HCT116 (cell line): ENCODE results near the gene FAM83F. TPM values are rescaled to one million over a fixed set of nuclear protein-coding genes. Genes with fewer than 3 reads are reported as not detected.

ENCODE experiments used
- ATAC-seq: fragments of 200-7000 bp; cut with Tn5 transposase; 2 replicates; pipeline ENCODE4 v1.9.1; 2020; ENCODE audit warnings: mild to moderate bottlenecking, moderate library complexity
- BruUV-seq: library from RNA; stranded (reverse); fragments of 400-500 nt; replicated peaks from 2 replicates; lab custom pipeline; 2021; lab: Mats Ljungman, UMichigan
- CTCF ChIA-PET: fragments of 300-600 bp; sonication (Branson Sonifier 250); formaldehyde crosslinking; loops from one replicate; lab custom pipeline; 2021; ENCODE audit warnings: antibody characterized with exemption; lab: Charles Lee
- POLR2A ChIA-PET: fragments of 300-600, 350-600 bp; sonication (Branson Sonifier 250); formaldehyde crosslinking; loops from one replicate; lab custom pipeline; 2021; ENCODE audit warnings: antibody characterized with exemption; lab: Charles Lee
- RAD21 ChIA-PET, 2 experiments: fragments of 300-600 bp; sonication (Branson Sonifier 250); formaldehyde crosslinking; loops; one replicate each; lab custom pipeline; 2023; ENCODE audit warnings: low total read pairs in 2 of 2; ENCODE audit not compliant: uncharacterized antibody in 2 of 2, unreplicated experiment in 2 of 2, low non-redundant PET in 1 of 2; lab: Charles Lee
- DNase-seq: peaks from one replicate; pipeline ENCODE4 v3.0.0-alpha.2; 2010; ENCODE audit warnings: low read depth, low spot score
- H2AFZ ChIP-seq: fragments of 200-600 bp; shearing (Covaris generic), sonication (generic); 2 replicates; pipeline ENCODE4 v1.6.1; 2017; ENCODE audit warnings: low read depth, mixed run types, mixed read lengths, antibody characterized with exemption, low read length; ENCODE audit not compliant: poor library complexity, severe bottlenecking
- H3K27ac ChIP-seq: 2 replicates; pipeline ENCODE4 v1.5.1; 2012; ENCODE audit warnings: low read depth, low read length
- H3K27me3 ChIP-seq: fragments of 200-600 bp; sonication (generic); 2 replicates; pipeline ENCODE4 v1.6.1; 2016; ENCODE audit warnings: mixed run types, low read length, mixed read lengths; ENCODE audit not compliant: insufficient read depth
- H3K36me3 ChIP-seq, 2 experiments: fragments of 200-500 bp in 1 of 2; fragments of 200-600 bp in 1 of 2; sonication (Bioruptor generic) in 1 of 2; sonication (generic) in 1 of 2; 2 replicates each; pipeline versions ENCODE4 v1.5.1 to v1.6.1; 2014 to 2016; ENCODE audit warnings: low read length in 2 of 2, inconsistent platforms in 1 of 2, mixed read lengths in 1 of 2, mixed run types in 1 of 2; ENCODE audit not compliant: insufficient read depth in 2 of 2, control insufficient read depth in 1 of 2
- H3K4me1 ChIP-seq, 2 experiments: fragments of 200-600 bp in 1 of 2; sonication (generic) in 1 of 2; 2 replicates each; pipeline versions ENCODE4 v1.5.1 to v1.6.1; 2012 to 2017; ENCODE audit warnings: low read length in 2 of 2, inconsistent platforms in 1 of 2, mild to moderate bottlenecking in 1 of 2, mixed read lengths in 1 of 2, mixed run types in 1 of 2, moderate library complexity in 1 of 2; ENCODE audit not compliant: insufficient read depth in 2 of 2, control insufficient read depth in 1 of 2
- H3K4me2 ChIP-seq: fragments of 200-600 bp; sonication (generic); 2 replicates; pipeline ENCODE4 v1.6.1; 2017; ENCODE audit warnings: mixed run types, low read length, mixed read lengths
- H3K4me3 ChIP-seq, 2 experiments: fragments of 200-600 bp in 1 of 2; sonication (generic) in 1 of 2; replicated peaks in 1 of 2; 2 replicates each; pipeline ENCODE4 v1.5.1; 2011 to 2016; ENCODE audit warnings: low read length in 2 of 2, control low read depth in 1 of 2, low read depth in 1 of 2, mild to moderate bottlenecking in 1 of 2, mixed read lengths in 1 of 2, mixed run types in 1 of 2
- H3K79me2 ChIP-seq: fragments of 200-600 bp; sonication (generic); 2 replicates; pipeline ENCODE4 v1.6.1; 2017; ENCODE audit warnings: mild to moderate bottlenecking, mixed run types, low read length, moderate library complexity, mixed read lengths; ENCODE audit not compliant: insufficient read depth
- H3K9ac ChIP-seq: fragments of 200-600 bp; sonication (generic); 2 replicates; pipeline ENCODE4 v1.6.1; 2016; ENCODE audit warnings: low read length, mixed read lengths
- H3K9me2 ChIP-seq: fragments of 200-600 bp; sonication (generic), shearing (Covaris generic); 2 replicates; pipeline ENCODE4 v1.6.1; 2017; ENCODE audit warnings: mixed run types, mild to moderate bottlenecking, moderate library complexity; ENCODE audit not compliant: insufficient read depth
- H3K9me3 ChIP-seq, 2 experiments: fragments of 200-500 bp in 1 of 2; fragments of 200-600 bp in 1 of 2; sonication (Bioruptor generic) in 1 of 2; sonication (generic) in 1 of 2; 2 replicates each; pipeline ENCODE4 v1.6.1; 2014 to 2017; ENCODE audit warnings: low read length in 2 of 2, mixed read lengths in 2 of 2, inconsistent platforms in 1 of 2, low read depth in 1 of 2, mild to moderate bottlenecking in 1 of 2, mixed run types in 1 of 2, moderate library complexity in 1 of 2; ENCODE audit not compliant: control insufficient read depth in 1 of 2, insufficient read depth in 1 of 2
- H4K20me1 ChIP-seq: fragments of 200-600 bp; sonication (generic), shearing (Covaris generic); 2 replicates; pipeline ENCODE4 v1.6.1; 2017; ENCODE audit warnings: mixed run types, mild to moderate bottlenecking, moderate library complexity; ENCODE audit not compliant: insufficient read depth
- ATF3 ChIP-seq: IDR thresholded peaks from 2 replicates; pipeline ENCODE4 v1.6.1; 2012
- CBX3 ChIP-seq: IDR thresholded peaks from 2 replicates; pipeline ENCODE4 v1.6.1; 2012; ENCODE audit warnings: low read depth
- CEBPB ChIP-seq: IDR thresholded peaks from 2 replicates; pipeline ENCODE4 v1.6.1; 2012; ENCODE audit warnings: low read depth
- CTCF ChIP-seq, 3 experiments: fragments of 200-600 bp in 1 of 3; sonication (generic) in 1 of 3; IDR thresholded peaks in 2 of 3; conservative IDR thresholded peaks in 1 of 3; 2 replicates each; pipeline ENCODE4 v1.5.1; 2012 to 2017; ENCODE audit warnings: low read depth in 2 of 3, low read length in 2 of 3, antibody characterized with exemption in 1 of 3, borderline replicate concordance in 1 of 3, control low read depth in 1 of 3, mild to moderate bottlenecking in 1 of 3, mixed read lengths in 1 of 3, mixed run types in 1 of 3, moderate library complexity in 1 of 3; ENCODE audit not compliant: insufficient read depth in 1 of 3
- EGR1 ChIP-seq: IDR thresholded peaks from 2 replicates; pipeline ENCODE4 v1.6.1; 2012; ENCODE audit warnings: low read depth
- ELF1 ChIP-seq: IDR thresholded peaks from 2 replicates; pipeline ENCODE4 v1.6.1; 2012; ENCODE audit warnings: low read depth, borderline replicate concordance
- EZH2phosphoT487 ChIP-seq: fragments of 200-600 bp; IDR thresholded peaks from 2 replicates; pipeline ENCODE4 v1.6.1; 2018; ENCODE audit warnings: antibody characterized with exemption, borderline replicate concordance
- FOSL1 ChIP-seq: IDR thresholded peaks from 2 replicates; pipeline ENCODE4 v1.6.1; 2012; ENCODE audit warnings: low read depth
- JUND ChIP-seq: IDR thresholded peaks from 2 replicates; pipeline ENCODE4 v1.6.1; 2012
- MAX ChIP-seq: IDR thresholded peaks from 2 replicates; pipeline ENCODE4 v1.6.1; 2012
- POLR2AphosphoS5 ChIP-seq: IDR thresholded peaks from 2 replicates; pipeline ENCODE4 v1.6.1; 2011; ENCODE audit warnings: mild to moderate bottlenecking, low read depth, low read length, moderate library complexity
- REST ChIP-seq: IDR thresholded peaks from 2 replicates; pipeline ENCODE4 v1.6.1; 2012; ENCODE audit warnings: low read depth
- SIN3A ChIP-seq: IDR thresholded peaks from 2 replicates; pipeline ENCODE4 v1.6.1; 2012; ENCODE audit warnings: low read depth
- ZBTB33 ChIP-seq: IDR thresholded peaks from 2 replicates; pipeline ENCODE4 v1.6.1; 2011; ENCODE audit warnings: mild to moderate bottlenecking, low read length, moderate library complexity; ENCODE audit not compliant: insufficient replicate concordance; ENCODE audit errors: extremely low read depth
- ZFX ChIP-seq: fragments of 450-650 bp; IDR thresholded peaks from 2 replicates; pipeline ENCODE4 v1.6.1; 2017
- ZNF274 ChIP-seq: fragments of 200-500 bp; sonication (Bioruptor generic); IDR thresholded peaks from 2 replicates; pipeline ENCODE4 v1.6.1; 2014; ENCODE audit warnings: mild to moderate bottlenecking, low read depth, low read length, inconsistent platforms
- intact Hi-C: fragments of 100-400 bp; cut with micrococcal nuclease; formaldehyde crosslinking; loops from 2 replicates; pipeline ENCODE4 v1.10.0; 2022
- total RNA-seq: library from RNA; stranded (reverse); gene quantifications from one replicate; pipeline ENCODE4 v1.2.1, GENCODE V29; 2021; ENCODE audit not compliant: unreplicated experiment

FAM83F gene
- total RNA-seq, 1 experiment from 2014 or later, result 24.5 TPM

- TF ChIP-seq CTCF (IDR thresholded peaks at IDR 0.05 in 2 of 3, conservative IDR thresholded peaks at IDR 0.05 in 1 of 3; ENCODE audit: borderline replicate concordance in 1 of 3, insufficient read depth in 1 of 3, low read depth in 2 of 3, low read length in 2 of 3), result no peak
- no peak for TF ChIP-seq ZBTB33
- no peak for TF ChIP-seq EGR1
- TF ChIP-seq JUND, result no peak
- no peak for TF ChIP-seq ELF1
- TF ChIP-seq CBX3, result no peak
- TF ChIP-seq POLR2AphosphoS5, result no peak
- TF ChIP-seq CEBPB, result no peak
- TF ChIP-seq MAX, result no peak
- no peak for TF ChIP-seq EZH2phosphoT487
- no peak for TF ChIP-seq REST
- no peak for TF ChIP-seq ZNF274
- TF ChIP-seq FOSL1, result no peak
- TF ChIP-seq ZFX, result no peak
- no peak for TF ChIP-seq SIN3A
- no peak for TF ChIP-seq ATF3
- H3K79me2 ChIP-seq, result peaks cover 51% of the 10 kb centered on the region
- H2AFZ ChIP-seq, result no peak overlapping the region
- intact Hi-C loops, result no loop called here
- 0 out of 4 replicates have a peak, but pooled peaks cover 0 to 6% of the 10 kb centered on the region in 2 experiments for H3K36me3 ChIP-seq
- no peak for DNase-seq
- no peak overlapping the region for H3K27ac ChIP-seq
- ChIA-PET CTCF (no interaction called here), POLR2A (no interaction called here), RAD21 (no interaction called here)
- no peak for ATAC-seq
- H4K20me1 ChIP-seq, result no peaks in the 10 kb centered on the region
- peaks cover 5 to 6% of the 10 kb centered on the region in 2 experiments; a peak in 2 of 4 replicates for H3K4me1 ChIP-seq
- no peak overlapping the region for H3K4me2 ChIP-seq
- H3K9me2 ChIP-seq, result no peaks in the 10 kb centered on the region
- no TSS peak for BruUV-seq
- H3K9ac ChIP-seq, result no peak overlapping the region
- no peaks in the 10 kb centered on the region for H3K27me3 ChIP-seq
- H3K9me3 ChIP-seq, result no peaks in the 10 kb centered on the region
- H3K4me3 ChIP-seq, result no peak overlapping the region
Measured at GRCh38 chr22:40004836-40005235, 10.1 kb downstream of the FAM83F start.
